DOHH2 (cell line): Measurements from ENCODE around the gene FANCD2OS.

Experiments used
- EZH2phosphoT487 ChIP-seq: fragments of 200-600 bp; sonication (generic); IDR thresholded peaks from 2 replicates; pipeline ENCODE4 v1.6.1; 2017; ENCODE audit warnings: borderline replicate concordance, mild to moderate bottlenecking, antibody characterized with exemption, low read length, moderate library complexity, mixed read lengths
- TF ChIP-seq, protein P1 (sequence below): fragments of 200-600 bp; sonication (generic); IDR thresholded peaks from one replicate; pipeline ENCODE4 v1.5.1; 2014; ENCODE audit warnings: antibody characterized with exemption, mild to moderate bottlenecking, low read depth, low read length; ENCODE audit not compliant: poor library complexity, severe bottlenecking

DNA sequence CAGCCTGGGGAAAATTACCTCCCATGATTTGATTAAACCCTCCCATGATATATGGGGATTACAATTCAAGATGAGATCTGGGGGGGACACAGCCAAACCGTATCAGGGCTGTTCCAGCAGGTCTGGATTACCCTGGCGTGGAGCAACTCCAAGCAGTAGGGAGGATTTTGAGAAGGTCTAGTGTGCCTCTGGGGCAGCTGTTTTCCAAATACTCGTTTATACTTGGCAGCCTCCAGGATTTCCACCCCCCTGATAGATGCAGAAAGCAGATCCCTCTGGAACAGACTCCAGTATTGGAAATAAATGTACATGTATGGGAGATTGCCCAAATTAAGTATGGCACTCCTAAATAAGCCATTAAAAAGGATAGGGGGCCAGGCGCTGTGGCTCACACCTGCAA lies 49.0 kb upstream of the FANCD2OS start:
- TF ChIP-seq, protein P1, sequence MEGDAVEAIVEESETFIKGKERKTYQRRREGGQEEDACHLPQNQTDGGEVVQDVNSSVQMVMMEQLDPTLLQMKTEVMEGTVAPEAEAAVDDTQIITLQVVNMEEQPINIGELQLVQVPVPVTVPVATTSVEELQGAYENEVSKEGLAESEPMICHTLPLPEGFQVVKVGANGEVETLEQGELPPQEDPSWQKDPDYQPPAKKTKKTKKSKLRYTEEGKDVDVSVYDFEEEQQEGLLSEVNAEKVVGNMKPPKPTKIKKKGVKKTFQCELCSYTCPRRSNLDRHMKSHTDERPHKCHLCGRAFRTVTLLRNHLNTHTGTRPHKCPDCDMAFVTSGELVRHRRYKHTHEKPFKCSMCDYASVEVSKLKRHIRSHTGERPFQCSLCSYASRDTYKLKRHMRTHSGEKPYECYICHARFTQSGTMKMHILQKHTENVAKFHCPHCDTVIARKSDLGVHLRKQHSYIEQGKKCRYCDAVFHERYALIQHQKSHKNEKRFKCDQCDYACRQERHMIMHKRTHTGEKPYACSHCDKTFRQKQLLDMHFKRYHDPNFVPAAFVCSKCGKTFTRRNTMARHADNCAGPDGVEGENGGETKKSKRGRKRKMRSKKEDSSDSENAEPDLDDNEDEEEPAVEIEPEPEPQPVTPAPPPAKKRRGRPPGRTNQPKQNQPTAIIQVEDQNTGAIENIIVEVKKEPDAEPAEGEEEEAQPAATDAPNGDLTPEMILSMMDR = no peak
- no peak for TF ChIP-seq EZH2phosphoT487
